Measurements from ENCODE around the gene AFAP1.

DNA sequence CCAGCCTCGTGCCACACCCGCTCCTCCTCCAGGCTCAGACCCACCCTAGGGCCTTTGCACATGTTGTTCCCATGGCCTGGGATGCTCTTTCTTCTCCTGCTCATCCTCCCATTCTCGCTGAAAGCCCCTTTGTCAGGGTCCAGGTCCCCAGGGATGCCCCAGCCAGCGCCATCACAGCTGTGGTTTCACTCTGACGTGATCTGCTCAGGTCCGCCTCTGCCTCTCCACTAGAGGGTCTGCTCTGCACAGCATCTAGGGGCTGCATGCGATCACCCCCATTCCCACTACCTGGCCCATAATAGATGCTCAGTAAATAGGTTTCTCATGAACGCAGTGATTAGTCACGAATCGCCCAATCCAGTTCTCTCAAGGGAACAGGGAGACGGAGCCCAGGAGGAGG is 222.5 kb downstream of the AFAP1 start:
- TF ChIP-seq, protein P1, sequence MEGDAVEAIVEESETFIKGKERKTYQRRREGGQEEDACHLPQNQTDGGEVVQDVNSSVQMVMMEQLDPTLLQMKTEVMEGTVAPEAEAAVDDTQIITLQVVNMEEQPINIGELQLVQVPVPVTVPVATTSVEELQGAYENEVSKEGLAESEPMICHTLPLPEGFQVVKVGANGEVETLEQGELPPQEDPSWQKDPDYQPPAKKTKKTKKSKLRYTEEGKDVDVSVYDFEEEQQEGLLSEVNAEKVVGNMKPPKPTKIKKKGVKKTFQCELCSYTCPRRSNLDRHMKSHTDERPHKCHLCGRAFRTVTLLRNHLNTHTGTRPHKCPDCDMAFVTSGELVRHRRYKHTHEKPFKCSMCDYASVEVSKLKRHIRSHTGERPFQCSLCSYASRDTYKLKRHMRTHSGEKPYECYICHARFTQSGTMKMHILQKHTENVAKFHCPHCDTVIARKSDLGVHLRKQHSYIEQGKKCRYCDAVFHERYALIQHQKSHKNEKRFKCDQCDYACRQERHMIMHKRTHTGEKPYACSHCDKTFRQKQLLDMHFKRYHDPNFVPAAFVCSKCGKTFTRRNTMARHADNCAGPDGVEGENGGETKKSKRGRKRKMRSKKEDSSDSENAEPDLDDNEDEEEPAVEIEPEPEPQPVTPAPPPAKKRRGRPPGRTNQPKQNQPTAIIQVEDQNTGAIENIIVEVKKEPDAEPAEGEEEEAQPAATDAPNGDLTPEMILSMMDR (IDR thresholded peaks at IDR 0.05), result no peak
- TF ChIP-seq EZH2 (IDR thresholded peaks at IDR 0.05; ENCODE audit: borderline replicate concordance, insufficient read depth, low read depth, low read length, poor library complexity, severe bottlenecking), result no peak

Measured in B cell (primary cell).